CD4-positive, alpha-beta T cell treated with Interleukin-4 for 4 hours (primary cell): ENCODE results near the gene NOL8.

Source experiments
- DNase-seq: peaks from one replicate; pipeline ENCODE4 v3.0.0-alpha.2; 2020

The NOL8 gene

GRCh38 chr9:92310562-92310961 is 14.6 kb downstream of the NOL8 start:
- DNase-seq, result no peak

- DNase-seq, result no peak
These were observed 16.3 kb downstream of the NOL8 start for GRCh38 chr9:92308893-92309292.

- DNase-seq, result no peak
These were observed 24.2 kb downstream of the NOL8 start for GRCh38 chr9:92300936-92301335.

GRCh38 chr9:92299116-92299515 is 26.0 kb downstream of the NOL8 start:
- DNase-seq, result no peak

GRCh38 chr9:92298036-92298435 is 27.1 kb downstream of the NOL8 start:
- no peak for DNase-seq

GRCh38 chr9:92297611-92298010 is 27.5 kb downstream of the NOL8 start:
- peak; percentile 14 for DNase-seq

- DNase-seq, result no peak
These were observed 29.3 kb downstream of the NOL8 start for GRCh38 chr9:92295827-92296258.

- DNase-seq, result no peak
These were observed 29.8 kb downstream of the NOL8 start for GRCh38 chr9:92295240-92295790.

- DNase-seq, result no peak
These were observed 30.9 kb downstream of the NOL8 start for GRCh38 chr9:92294297-92294676.

- DNase-seq, result peak; percentile 99
These were observed 31.5 kb downstream of the NOL8 start, which contains the start of gene IARS1 for GRCh38 chr9:92293452-92294296. TSS of gene IARS1 (minus strand) at chr9:92293697. CDS start at chr9:92289419, 4,278 bp downstream.

- no peak for DNase-seq
These were observed 32.1 kb downstream of the NOL8 start for GRCh38 chr9:92293075-92293354.

- no peak for DNase-seq
These were observed 32.6 kb downstream of the NOL8 start for GRCh38 chr9:92292338-92293074.

GRCh38 chr9:92291577-92291976 is 33.6 kb downstream of the NOL8 start:
- no peak for DNase-seq

- no peak for DNase-seq
These were observed 34.2 kb downstream of the NOL8 start for GRCh38 chr9:92290785-92291429.

GRCh38 chr9:92289708-92290390 is 35.3 kb downstream of the NOL8 start:
- no peak for DNase-seq

- DNase-seq, result no peak
These were observed 45.8 kb downstream of the NOL8 start for GRCh38 chr9:92279302-92279701.

GRCh38 chr9:92278110-92278509 is 47.0 kb downstream of the NOL8 start:
- DNase-seq, result no peak

GRCh38 chr9:92276331-92277032 is 48.7 kb downstream of the NOL8 start:
- DNase-seq, result no peak

- DNase-seq, result no peak
These were observed 49.6 kb downstream of the NOL8 start for GRCh38 chr9:92275541-92275940.

GRCh38 chr9:92270511-92270910 is 54.6 kb downstream of the NOL8 start:
- no peak for DNase-seq

- no peak for DNase-seq
These were observed 58.7 kb downstream of the NOL8 start for GRCh38 chr9:92266486-92266885.

- no peak for DNase-seq
These were observed 60.0 kb downstream of the NOL8 start for GRCh38 chr9:92265154-92265553.
